MM.1S (cell line): ENCODE data around the gene PSMB8.

Experiments
- DNase-seq: peaks from one replicate; pipeline ENCODE4 v3.0.0-alpha.2; 2015
- H2AFZ ChIP-seq: fragments of 300-600 bp; sonication (generic); 2 replicates; pipeline ENCODE4 v1.6.0; 2016; ENCODE audit warnings: antibody characterized with exemption, low read length
- H3F3A ChIP-seq: fragments of 300-600 bp; sonication (generic); 2 replicates; pipeline ENCODE4 v1.6.1; 2016; ENCODE audit warnings: mild to moderate bottlenecking, antibody characterized with exemption, low read length, moderate library complexity, mixed read lengths; ENCODE audit not compliant: insufficient read depth
- H3K27ac ChIP-seq: fragments of 300-600 bp; sonication (generic); 2 replicates; pipeline ENCODE4 v1.5.1; 2016; ENCODE audit warnings: mild to moderate bottlenecking, low read length
- H3K27me3 ChIP-seq: fragments of 300-600 bp; sonication (generic); replicated peaks from 2 replicates; pipeline ENCODE4 v1.6.0; 2016; ENCODE audit warnings: low read length; ENCODE audit not compliant: insufficient read depth
- H3K36me3 ChIP-seq: fragments of 300-600 bp; sonication (generic); replicated peaks from 2 replicates; pipeline ENCODE4 v1.6.1; 2016; ENCODE audit warnings: mild to moderate bottlenecking, low read length, mixed read lengths; ENCODE audit not compliant: insufficient read depth
- H3K4me1 ChIP-seq: fragments of 300-600 bp; sonication (generic); 2 replicates; pipeline ENCODE4 v1.6.1; 2016; ENCODE audit warnings: low read length, mixed read lengths
- H3K4me2 ChIP-seq: fragments of 300-600 bp; sonication (generic); 2 replicates; pipeline ENCODE4 v1.6.0; 2016; ENCODE audit warnings: low read depth, low read length
- H3K4me3 ChIP-seq: fragments of 300-600 bp; sonication (generic); 2 replicates; pipeline ENCODE4 v1.5.1; 2016; ENCODE audit warnings: low read length, mixed read lengths
- H3K79me2 ChIP-seq: fragments of 300-600 bp; sonication (generic); 2 replicates; pipeline ENCODE4 v1.6.1; 2016; ENCODE audit warnings: mixed run types, low read length, mixed read lengths
- H3K9ac ChIP-seq: fragments of 300-600 bp; sonication (generic); 2 replicates; pipeline ENCODE4 v1.6.1; 2016; ENCODE audit warnings: low read length, mixed read lengths
- H3K9me2 ChIP-seq: fragments of 300-600 bp; sonication (generic); replicated peaks from 2 replicates; pipeline ENCODE4 v1.6.1; 2016; ENCODE audit warnings: mild to moderate bottlenecking, low read length, mixed read lengths; ENCODE audit not compliant: insufficient read depth
- H3K9me3 ChIP-seq: fragments of 300-600 bp; sonication (generic); replicated peaks from 2 replicates; pipeline ENCODE4 v1.6.1; 2016; ENCODE audit warnings: mild to moderate bottlenecking, low read length, mixed read lengths; ENCODE audit not compliant: insufficient read depth
- H4K20me1 ChIP-seq: fragments of 300-600 bp; sonication (generic); 2 replicates; pipeline ENCODE4 v1.6.1; 2016; ENCODE audit warnings: mild to moderate bottlenecking, low read length, moderate library complexity, mixed read lengths; ENCODE audit not compliant: insufficient read depth
- EZH2 ChIP-seq: fragments of 300-600 bp; sonication (generic); optimal IDR thresholded peaks from 2 replicates; pipeline ENCODE3; 2017; ENCODE audit warnings: low read depth, mild to moderate bottlenecking, antibody characterized with exemption, low read length, mixed read lengths
- EZH2phosphoT487 ChIP-seq: fragments of 300-600 bp; sonication (generic); IDR thresholded peaks from 2 replicates; pipeline ENCODE4 v1.6.1; 2018; ENCODE audit warnings: antibody characterized with exemption, low read length
- TF ChIP-seq, protein P1 (sequence below): fragments of 300-600 bp; sonication (generic); IDR thresholded peaks from 2 replicates; pipeline ENCODE4 v1.5.1; 2016; ENCODE audit warnings: antibody characterized with exemption, low read length, mixed read lengths

PSMB8 gene

DNA sequence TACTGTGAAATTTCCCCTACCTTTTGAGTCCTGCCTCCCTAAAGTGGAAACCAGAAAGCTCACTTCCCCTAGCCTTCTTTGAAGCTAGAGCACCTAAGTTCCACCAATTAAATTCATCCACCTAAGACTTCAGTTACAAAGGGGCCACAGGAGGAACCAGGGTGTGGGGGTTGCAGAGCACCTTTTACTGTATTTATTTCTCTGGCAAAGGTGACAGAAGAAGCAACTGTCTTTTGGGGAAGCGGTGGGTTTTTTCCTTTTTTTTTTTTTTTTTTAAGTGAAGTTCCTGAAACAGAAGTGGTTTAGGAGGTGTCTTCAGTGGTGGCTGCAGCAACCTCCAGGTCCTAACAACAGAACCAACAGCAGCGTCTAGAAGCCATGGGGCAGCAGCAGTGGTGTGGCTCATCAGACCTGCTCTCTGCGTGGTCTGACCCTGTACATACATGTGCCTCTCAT lies 23.2 kb upstream of the PSMB8 start:
- no peak overlapping the region for H3K27ac ChIP-seq
- 0 out of 2 replicates have a peak, but pooled peaks cover 3% of the 10 kb centered on the region for H3K4me1 ChIP-seq
- no peaks in the 10 kb centered on the region for H4K20me1 ChIP-seq
- no peaks in the 10 kb centered on the region for H3K36me3 ChIP-seq
- no peak overlapping the region for H3K4me3 ChIP-seq
- no peak overlapping the region; the same call in 1 of the 2 replicates for H2AFZ ChIP-seq
- H3K4me2 ChIP-seq: no peak overlapping the region
- H3K27me3 ChIP-seq: no peaks in the 10 kb centered on the region
- TF ChIP-seq EZH2 (no peak), EZH2phosphoT487 (no peak)
- TF ChIP-seq, protein P1, sequence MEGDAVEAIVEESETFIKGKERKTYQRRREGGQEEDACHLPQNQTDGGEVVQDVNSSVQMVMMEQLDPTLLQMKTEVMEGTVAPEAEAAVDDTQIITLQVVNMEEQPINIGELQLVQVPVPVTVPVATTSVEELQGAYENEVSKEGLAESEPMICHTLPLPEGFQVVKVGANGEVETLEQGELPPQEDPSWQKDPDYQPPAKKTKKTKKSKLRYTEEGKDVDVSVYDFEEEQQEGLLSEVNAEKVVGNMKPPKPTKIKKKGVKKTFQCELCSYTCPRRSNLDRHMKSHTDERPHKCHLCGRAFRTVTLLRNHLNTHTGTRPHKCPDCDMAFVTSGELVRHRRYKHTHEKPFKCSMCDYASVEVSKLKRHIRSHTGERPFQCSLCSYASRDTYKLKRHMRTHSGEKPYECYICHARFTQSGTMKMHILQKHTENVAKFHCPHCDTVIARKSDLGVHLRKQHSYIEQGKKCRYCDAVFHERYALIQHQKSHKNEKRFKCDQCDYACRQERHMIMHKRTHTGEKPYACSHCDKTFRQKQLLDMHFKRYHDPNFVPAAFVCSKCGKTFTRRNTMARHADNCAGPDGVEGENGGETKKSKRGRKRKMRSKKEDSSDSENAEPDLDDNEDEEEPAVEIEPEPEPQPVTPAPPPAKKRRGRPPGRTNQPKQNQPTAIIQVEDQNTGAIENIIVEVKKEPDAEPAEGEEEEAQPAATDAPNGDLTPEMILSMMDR: no peak
- no peak overlapping the region for H3K9ac ChIP-seq
- H3K9me2 ChIP-seq: no peaks in the 10 kb centered on the region
- DNase-seq: peak; percentile 12
- H3F3A ChIP-seq: no peaks in the 10 kb centered on the region
- H3K79me2 ChIP-seq: no peaks in the 10 kb centered on the region
- H3K9me3 ChIP-seq: no peaks in the 10 kb centered on the region

DNA sequence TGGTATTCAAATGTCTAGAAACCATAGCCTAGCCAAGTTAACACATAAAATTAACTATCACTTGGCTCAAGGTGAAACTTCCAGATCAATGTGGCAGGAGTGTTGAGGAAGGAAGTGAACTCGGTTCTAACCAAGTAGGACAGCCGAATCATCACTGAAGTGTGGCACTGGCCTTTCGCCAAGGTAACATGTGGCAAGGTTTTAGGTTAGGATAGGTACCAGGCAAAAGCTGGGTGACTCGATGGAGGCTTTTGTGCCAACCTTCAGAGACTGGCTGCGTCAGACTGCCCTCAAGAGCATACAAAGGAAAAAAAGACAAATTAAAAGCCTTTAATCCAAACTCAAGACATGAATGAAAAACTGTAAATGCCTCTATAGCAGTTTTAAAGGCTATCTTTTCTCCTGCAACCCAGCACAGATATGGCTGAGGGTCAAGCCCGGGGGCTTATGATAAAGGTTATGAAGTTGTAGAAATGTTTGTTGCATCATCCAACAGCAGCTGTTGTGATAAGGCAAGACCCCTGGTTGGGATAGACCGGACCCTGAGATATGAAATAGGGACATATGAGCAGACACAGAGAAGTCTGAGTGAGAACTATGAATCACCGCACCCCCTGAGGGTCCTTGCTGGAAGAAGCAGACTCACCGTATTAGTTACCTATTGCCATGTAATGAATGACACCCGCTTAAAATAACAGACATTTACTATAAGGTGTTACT lies 22.0 kb upstream of the PSMB8 start:
- Histone ChIP-seq H3K27ac (no peak overlapping the region), H3K36me3 (no peaks in the 10 kb centered on the region), H3K79me2 (no peaks in the 10 kb centered on the region), H2AFZ (no peak overlapping the region), H3F3A (no peaks in the 10 kb centered on the region), H3K4me1 (0 out of 2 replicates have a peak, but pooled peaks cover 3% of the 10 kb centered on the region), H3K4me2 (no peak overlapping the region), H3K9me3 (no peaks in the 10 kb centered on the region), H3K27me3 (no peaks in the 10 kb centered on the region), H4K20me1 (no peaks in the 10 kb centered on the region), H3K4me3 (no peak overlapping the region), H3K9ac (no peak overlapping the region), H3K9me2 (no peaks in the 10 kb centered on the region)
- no peak for TF ChIP-seq EZH2phosphoT487
- TF ChIP-seq, protein P1: no peak
- TF ChIP-seq EZH2: no peak
- no peak for DNase-seq

DNA sequence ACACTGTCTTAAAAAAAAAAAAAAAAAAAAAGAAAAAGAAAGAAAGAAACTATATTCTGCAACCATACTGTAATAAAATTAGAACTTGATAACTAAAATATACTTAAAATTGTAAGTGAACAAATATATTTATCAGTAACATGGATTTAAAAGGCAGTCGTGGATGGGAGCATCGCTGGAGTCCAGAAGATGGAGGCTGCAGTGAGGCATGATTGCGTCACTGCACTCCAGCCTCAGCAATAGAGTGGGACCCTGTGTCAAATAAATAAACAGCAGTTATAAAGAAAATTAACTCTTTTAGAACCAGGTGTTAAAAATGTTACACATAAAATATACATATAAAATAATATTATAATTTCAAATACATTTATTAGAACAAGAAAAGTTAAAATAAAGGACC lies 18.9 kb upstream of the PSMB8 start:
- no peak overlapping the region for H3K9ac ChIP-seq
- H4K20me1 ChIP-seq: no peaks in the 10 kb centered on the region
- H3K4me3 ChIP-seq: no peak overlapping the region
- no peaks in the 10 kb centered on the region for H3F3A ChIP-seq
- H3K4me2 ChIP-seq: no peak overlapping the region
- no peaks in the 10 kb centered on the region for H3K9me2 ChIP-seq
- H3K9me3 ChIP-seq: no peaks in the 10 kb centered on the region
- H3K27me3 ChIP-seq: no peaks in the 10 kb centered on the region
- H2AFZ ChIP-seq: no peak overlapping the region
- no peaks in the 10 kb centered on the region for H3K79me2 ChIP-seq
- peaks cover 8% of the 10 kb centered on the region; the same call in 1 of the 2 replicates for H3K4me1 ChIP-seq
- H3K27ac ChIP-seq: no peak overlapping the region
- TF ChIP-seq, protein P1: no peak
- no peak for TF ChIP-seq EZH2
- no peak for TF ChIP-seq EZH2phosphoT487
- no peaks in the 10 kb centered on the region for H3K36me3 ChIP-seq
- no peak for DNase-seq
